Mesenchymal stem cell (in vitro differentiated cells and primary cell): ENCODE measurements around the gene ATP2A1.

Source experiments
- DNase-seq: peaks from one replicate; pipeline ENCODE4 v3.0.0-alpha.2; 2013
- H2AFZ ChIP-seq: one replicate; pipeline ENCODE4 v1.6.1; 2013; ENCODE audit warnings: low read depth, mild to moderate bottlenecking, control low read depth, inconsistent platforms, low read length, moderate library complexity
- H2AK5ac ChIP-seq: 2 replicates; pipeline ENCODE4 v1.6.1; 2013; ENCODE audit warnings: low read length, moderate library complexity, mild to moderate bottlenecking, inconsistent platforms; ENCODE audit not compliant: severe bottlenecking
- H2BK120ac ChIP-seq: one replicate; pipeline ENCODE4 v1.6.1; 2013; ENCODE audit warnings: low read depth, mild to moderate bottlenecking, inconsistent platforms, low read length, moderate library complexity
- H2BK12ac ChIP-seq, 2 experiments: one replicate each; pipeline ENCODE4 v1.6.1; 2013; ENCODE audit warnings: inconsistent platforms in 2 of 2, low read length in 2 of 2, mild to moderate bottlenecking in 2 of 2, moderate library complexity in 2 of 2, control low read depth in 1 of 2
- H2BK15ac ChIP-seq: one replicate; pipeline ENCODE4 v1.6.1; 2013; ENCODE audit warnings: mild to moderate bottlenecking, low read depth, inconsistent platforms; ENCODE audit not compliant: poor library complexity, severe bottlenecking
- H2BK5ac ChIP-seq: 2 replicates; pipeline ENCODE4 v1.6.1; 2013; ENCODE audit warnings: low read depth, mild to moderate bottlenecking, low read length, control low read depth, inconsistent platforms; ENCODE audit not compliant: poor library complexity, severe bottlenecking
- H3K14ac ChIP-seq, 2 experiments: one replicate each; pipeline ENCODE4 v1.6.1; 2013; ENCODE audit warnings: inconsistent platforms in 2 of 2, low read length in 2 of 2, control low read depth in 1 of 2, mild to moderate bottlenecking in 1 of 2, moderate library complexity in 1 of 2
- H3K18ac ChIP-seq, 2 experiments: one replicate each; pipeline ENCODE4 v1.6.1; 2013; ENCODE audit warnings: inconsistent platforms in 2 of 2, low read length in 2 of 2, control low read depth in 1 of 2, low read depth in 1 of 2, mild to moderate bottlenecking in 1 of 2
- H3K23ac ChIP-seq, 2 experiments: one replicate each; pipeline ENCODE4 v1.6.1; 2013; ENCODE audit warnings: inconsistent platforms in 2 of 2, low read length in 2 of 2, mild to moderate bottlenecking in 2 of 2, moderate library complexity in 2 of 2, control low read depth in 1 of 2
- H3K27ac ChIP-seq: 2 replicates; pipeline ENCODE4 v1.5.1; 2013; ENCODE audit warnings: mild to moderate bottlenecking, moderate library complexity, low read length, control low read depth, inconsistent platforms; ENCODE audit not compliant: poor library complexity, severe bottlenecking
- H3K27me3 ChIP-seq, 2 experiments: 2 replicates each; pipeline versions ENCODE4 v1.6.1 to v1.7.0; 2013; ENCODE audit warnings: low read length in 2 of 2, mild to moderate bottlenecking in 2 of 2, moderate library complexity in 2 of 2, control low read depth in 1 of 2, inconsistent platforms in 1 of 2; ENCODE audit not compliant: control insufficient read depth in 1 of 2, insufficient read depth in 1 of 2
- H3K36me3 ChIP-seq, 2 experiments: 2 replicates each; pipeline versions ENCODE4 v1.6.1 to v1.7.0; 2013; ENCODE audit warnings: low read length in 2 of 2, control low read depth in 1 of 2, inconsistent platforms in 1 of 2, low read depth in 1 of 2, mild to moderate bottlenecking in 1 of 2; ENCODE audit not compliant: insufficient read depth in 2 of 2, control insufficient read depth in 1 of 2
- H3K4ac ChIP-seq, 2 experiments: one replicate each; pipeline ENCODE4 v1.6.1; 2013; ENCODE audit warnings: inconsistent platforms in 2 of 2, low read length in 2 of 2, mild to moderate bottlenecking in 2 of 2, moderate library complexity in 2 of 2, control low read depth in 1 of 2, low read depth in 1 of 2
- H3K4me1 ChIP-seq: 2 replicates; pipeline ENCODE4 v1.6.1; 2013; ENCODE audit warnings: low read depth, low read length, control low read depth; ENCODE audit not compliant: control insufficient read depth, insufficient read depth
- H3K4me2 ChIP-seq: 2 replicates; pipeline ENCODE4 v1.6.1; 2013; ENCODE audit warnings: low read length, mild to moderate bottlenecking, inconsistent platforms; ENCODE audit not compliant: poor library complexity, severe bottlenecking
- H3K4me3 ChIP-seq, 2 experiments: 2 replicates each; pipeline versions ENCODE4 v1.5.1 to v1.7.0; 2013; ENCODE audit warnings: low read length in 2 of 2, mild to moderate bottlenecking in 2 of 2, control low read depth in 1 of 2, low read depth in 1 of 2; ENCODE audit not compliant: insufficient read depth in 1 of 2
- H3K79me1 ChIP-seq: replicated peaks from 2 replicates; pipeline ENCODE4 v1.6.1; 2013; ENCODE audit warnings: mild to moderate bottlenecking, control low read depth, low read length, inconsistent platforms; ENCODE audit not compliant: poor library complexity, severe bottlenecking
- H3K9ac ChIP-seq: 2 replicates; pipeline ENCODE4 v1.7.0; 2013; ENCODE audit warnings: mild to moderate bottlenecking, low read length, moderate library complexity
- H3K9me3 ChIP-seq: 2 replicates; pipeline ENCODE4 v1.7.0; 2013; ENCODE audit warnings: mild to moderate bottlenecking, low read length; ENCODE audit not compliant: control insufficient read depth
- H4K8ac ChIP-seq: one replicate; pipeline ENCODE4 v1.6.1; 2013; ENCODE audit warnings: inconsistent platforms, mild to moderate bottlenecking, low read length, moderate library complexity
- H4K91ac ChIP-seq: one replicate; pipeline ENCODE4 v1.6.1; 2013; ENCODE audit warnings: mild to moderate bottlenecking, low read length, inconsistent platforms
- WGBS: methylation state at CpG from one replicate; pipeline ENCODE4 v1.1.7; 2013; ENCODE audit warnings: mixed read lengths; 5-methylcytosine and 5-hydroxymethylcytosine counted together

ATP2A1 gene

GRCh38 chr16:28895609-28896008 lies 17.3 kb downstream of the ATP2A1 start:
- peaks cover 6% of the 10 kb centered on the region for H3K4me1 ChIP-seq
- no peak overlapping the region for H3K4me2 ChIP-seq
- no peak overlapping the region for H2BK15ac ChIP-seq
- H3K14ac ChIP-seq, result no peak overlapping the region
- H4K8ac ChIP-seq, result no peak overlapping the region
- DNase-seq, result no peak
- no peaks in the 10 kb centered on the region for H3K79me1 ChIP-seq
- no peak overlapping the region for H3K27ac ChIP-seq
- H2BK120ac ChIP-seq, result no peak overlapping the region
- H2AK5ac ChIP-seq, result no peak overlapping the region
- no peak overlapping the region for H3K23ac ChIP-seq
- H3K18ac ChIP-seq, result no peak overlapping the region
- no peak overlapping the region for H2BK5ac ChIP-seq
- no peak overlapping the region for H2BK12ac ChIP-seq
- H3K36me3 ChIP-seq, result peaks cover 0 to 12% of the 10 kb centered on the region in 2 experiments
- no peak overlapping the region for H4K91ac ChIP-seq
- H3K9me3 ChIP-seq, result no peaks in the 10 kb centered on the region
- H2AFZ ChIP-seq, result no peak overlapping the region
- H3K4me3 ChIP-seq, result no peak overlapping the region
- no peak overlapping the region for H3K9ac ChIP-seq
- whole genome bisulfite sequencing, result 85% methylated on average over 4 of the region's 4 CpGs
- no peak overlapping the region for H3K4ac ChIP-seq
- H3K27me3 ChIP-seq, result no peaks in the 10 kb centered on the region

GRCh38 chr16:28897826-28898225 lies 19.5 kb downstream of the ATP2A1 start:
- WGBS, result 82% methylated on average over 4 of the region's 4 CpGs
- no peak overlapping the region for H2BK15ac ChIP-seq
- no peak overlapping the region for H2BK12ac ChIP-seq
- H3K14ac ChIP-seq, result no peak overlapping the region
- DNase-seq, result no peak
- no peak overlapping the region for H3K4me2 ChIP-seq
- no peaks in the 10 kb centered on the region for H3K79me1 ChIP-seq
- H2BK120ac ChIP-seq, result no peak overlapping the region
- H2BK5ac ChIP-seq, result no peak overlapping the region
- no peaks in the 10 kb centered on the region for H3K9me3 ChIP-seq
- H3K4ac ChIP-seq, result no peak overlapping the region
- H3K9ac ChIP-seq, result no peak overlapping the region
- no peak overlapping the region for H3K4me3 ChIP-seq
- no peak overlapping the region for H2AK5ac ChIP-seq
- no peak overlapping the region for H4K91ac ChIP-seq
- no peak overlapping the region for H4K8ac ChIP-seq
- H3K27me3 ChIP-seq, result no peaks in the 10 kb centered on the region
- H3K18ac ChIP-seq, result no peak overlapping the region
- peaks cover 0 to 27% of the 10 kb centered on the region in 2 experiments for H3K36me3 ChIP-seq
- no peak overlapping the region for H2AFZ ChIP-seq
- H3K4me1 ChIP-seq, result peaks cover 6% of the 10 kb centered on the region
- H3K27ac ChIP-seq, result no peak overlapping the region
- H3K23ac ChIP-seq, result no peak overlapping the region

GRCh38 chr16:28898266-28898665 lies 20.0 kb downstream of the ATP2A1 start:
- peaks cover 0 to 31% of the 10 kb centered on the region in 2 experiments for H3K36me3 ChIP-seq
- WGBS, result 83% methylated on average over 15 of the region's 15 CpGs
- H3K18ac ChIP-seq, result no peak overlapping the region
- H3K4me1 ChIP-seq, result peaks cover 6% of the 10 kb centered on the region
- H2AK5ac ChIP-seq, result no peak overlapping the region
- H3K79me1 ChIP-seq, result no peaks in the 10 kb centered on the region
- H2BK120ac ChIP-seq, result no peak overlapping the region
- H3K9ac ChIP-seq, result no peak overlapping the region
- no peak overlapping the region for H2BK12ac ChIP-seq
- no peaks in the 10 kb centered on the region for H3K27me3 ChIP-seq
- H2BK15ac ChIP-seq, result no peak overlapping the region
- no peak overlapping the region for H3K27ac ChIP-seq
- no peak overlapping the region for H2AFZ ChIP-seq
- peak overlapping the region; percentile 22 for H4K91ac ChIP-seq
- no peak overlapping the region for H3K4me3 ChIP-seq
- H3K9me3 ChIP-seq, result no peaks in the 10 kb centered on the region
- no peak overlapping the region for H3K23ac ChIP-seq
- no peak overlapping the region for H3K4me2 ChIP-seq
- H2BK5ac ChIP-seq, result no peak overlapping the region
- H3K4ac ChIP-seq, result no peak overlapping the region
- no peak overlapping the region for H3K14ac ChIP-seq
- no peak overlapping the region for H4K8ac ChIP-seq
- DNase-seq, result no peak

GRCh38 chr16:28898942-28899341 lies 20.7 kb downstream of the ATP2A1 start:
- H2BK120ac ChIP-seq, result no peak overlapping the region
- H2BK15ac ChIP-seq, result no peak overlapping the region
- H3K4ac ChIP-seq, result no peak overlapping the region
- no peak for DNase-seq
- H3K4me2 ChIP-seq, result no peak overlapping the region
- H3K36me3 ChIP-seq, result peaks cover 0 to 38% of the 10 kb centered on the region in 2 experiments
- H3K4me3 ChIP-seq, result no peak overlapping the region
- H3K9ac ChIP-seq, result no peak overlapping the region
- H3K9me3 ChIP-seq, result no peaks in the 10 kb centered on the region
- no peak overlapping the region for H2AFZ ChIP-seq
- H3K27ac ChIP-seq, result no peak overlapping the region
- H4K91ac ChIP-seq, result no peak overlapping the region
- no peaks in the 10 kb centered on the region for H3K27me3 ChIP-seq
- H3K79me1 ChIP-seq, result no peaks in the 10 kb centered on the region
- H2BK12ac ChIP-seq, result no peak overlapping the region
- no peak overlapping the region for H3K23ac ChIP-seq
- WGBS, result 92% methylated on average over 4 of the region's 4 CpGs
- no peak overlapping the region for H4K8ac ChIP-seq
- no peak overlapping the region for H2AK5ac ChIP-seq
- H3K18ac ChIP-seq, result no peak overlapping the region
- H3K4me1 ChIP-seq, result peaks cover 9% of the 10 kb centered on the region
- H3K14ac ChIP-seq, result no peak overlapping the region
- H2BK5ac ChIP-seq, result no peak overlapping the region
